Measurements from ENCODE around the gene CDON.

DNA sequence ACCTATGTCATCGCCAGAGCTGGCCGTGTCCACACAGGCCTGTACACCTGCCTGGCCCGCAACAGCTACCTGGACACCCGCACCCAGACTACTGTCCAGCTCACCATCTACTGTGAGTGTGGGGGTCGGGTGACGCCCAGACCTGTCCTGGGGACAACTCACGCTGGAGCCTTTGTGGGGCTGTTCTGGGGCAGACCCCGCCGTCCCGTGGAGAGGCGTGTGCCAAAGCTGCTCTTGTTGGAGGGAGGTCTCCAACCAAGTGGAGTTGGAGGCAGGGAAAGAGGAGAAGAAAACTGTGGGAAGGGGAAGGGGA lies 112.5 kb downstream of the CDON start:
- TF ChIP-seq CHD1 (IDR thresholded peaks at IDR 0.05; ENCODE audit: low read length) = no peak
- no peak for TF ChIP-seq EZH2 (IDR thresholded peaks at IDR 0.05; ENCODE audit: borderline replicate concordance, low read depth, low read length)
- TF ChIP-seq MAZ (CRISPR knock-in tag; conservative IDR thresholded peaks at IDR 0.05 in 1 of 2, IDR thresholded peaks at IDR 0.05 in 1 of 2) = no peak
- no peak for TF ChIP-seq HSF4 (CRISPR knock-in tag; IDR thresholded peaks at IDR 0.05; ENCODE audit: borderline replicate concordance)
- TF ChIP-seq, protein P1, sequence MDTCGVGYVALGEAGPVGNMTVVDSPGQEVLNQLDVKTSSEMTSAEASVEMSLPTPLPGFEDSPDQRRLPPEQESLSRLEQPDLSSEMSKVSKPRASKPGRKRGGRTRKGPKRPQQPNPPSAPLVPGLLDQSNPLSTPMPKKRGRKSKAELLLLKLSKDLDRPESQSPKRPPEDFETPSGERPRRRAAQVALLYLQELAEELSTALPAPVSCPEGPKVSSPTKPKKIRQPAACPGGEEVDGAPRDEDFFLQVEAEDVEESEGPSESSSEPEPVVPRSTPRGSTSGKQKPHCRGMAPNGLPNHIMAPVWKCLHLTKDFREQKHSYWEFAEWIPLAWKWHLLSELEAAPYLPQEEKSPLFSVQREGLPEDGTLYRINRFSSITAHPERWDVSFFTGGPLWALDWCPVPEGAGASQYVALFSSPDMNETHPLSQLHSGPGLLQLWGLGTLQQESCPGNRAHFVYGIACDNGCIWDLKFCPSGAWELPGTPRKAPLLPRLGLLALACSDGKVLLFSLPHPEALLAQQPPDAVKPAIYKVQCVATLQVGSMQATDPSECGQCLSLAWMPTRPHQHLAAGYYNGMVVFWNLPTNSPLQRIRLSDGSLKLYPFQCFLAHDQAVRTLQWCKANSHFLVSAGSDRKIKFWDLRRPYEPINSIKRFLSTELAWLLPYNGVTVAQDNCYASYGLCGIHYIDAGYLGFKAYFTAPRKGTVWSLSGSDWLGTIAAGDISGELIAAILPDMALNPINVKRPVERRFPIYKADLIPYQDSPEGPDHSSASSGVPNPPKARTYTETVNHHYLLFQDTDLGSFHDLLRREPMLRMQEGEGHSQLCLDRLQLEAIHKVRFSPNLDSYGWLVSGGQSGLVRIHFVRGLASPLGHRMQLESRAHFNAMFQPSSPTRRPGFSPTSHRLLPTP (IDR thresholded peaks at IDR 0.05; ENCODE audit: borderline replicate concordance, extremely low read depth, insufficient read length) = no peak
